ENCODE measurements around the gene RABGAP1L. TPM values are rescaled to one million over a fixed set of nuclear protein-coding genes. Genes with fewer than 3 reads are reported as not detected.
A peak's percentile ranks its signal among the peaks of the same experiment; 100 is the strongest.

Gene RABGAP1L
- total and polyA plus RNA-seq, 5 experiments from 2014 or later: 36.8 to 93.6 (median 59.8) TPM

GRCh38 chr1:174964261-174964971, 805.1 kb downstream of the RABGAP1L start:
- H3K4me1 Mint-ChIP-seq: peaks cover 28 to 67% (median 56%) of the 10 kb centered on the region in 4 donors
- POLR2A ChIA-PET: interaction anchor here (0.7 to 11.2 kb wide), 12 partner anchors 10 to 165 kb away, joined by 3 to 204 read pairs (median 5); partner anchors contain the start of genes CACYBP and MRPS14
- peak overlapping the region; percentile 48 to 90 (median 79) for H3K4me3 Mint-ChIP-seq
- DNase-seq: peak in 5 of 10 donors; percentile 15 to 68 (median 46)
- peak; percentile 54 to 59 for ATAC-seq
- H3K9me3 Mint-ChIP-seq: no peaks in the 10 kb centered on the region
- H3K27me3 Mint-ChIP-seq: no peaks in the 10 kb centered on the region
- H3K27ac Mint-ChIP-seq: peak overlapping the region; percentile 85 to 98 (median 94)
- peaks cover 0 to 2% (median 0%) of the 10 kb centered on the region in 3 donors for H3K36me3 Mint-ChIP-seq

GRCh38 chr1:174964972-174965361, 805.6 kb downstream of the RABGAP1L start:
- Mint-ChIP-seq H3K9me3 (no peaks in the 10 kb centered on the region), H3K4me3 (peak overlapping the region; percentile 48 to 90 (median 79)), H3K4me1 (peaks cover 31 to 73% (median 61%) of the 10 kb centered on the region in 4 donors), H3K36me3 (peaks cover 0 to 4% (median 0%) of the 10 kb centered on the region in 3 donors), H3K27me3 (no peaks in the 10 kb centered on the region), H3K27ac (peak overlapping the region; percentile 85 to 98 (median 94))
- DNase-seq (peak in 6 of 10 donors; percentile 6 to 59 (median 41)), ATAC-seq (peak; percentile 33 to 48)
- POLR2A ChIA-PET: interaction anchor here (1.1 to 11.2 kb wide), 13 partner anchors 10 to 165 kb away, joined by 3 to 204 read pairs (median 6); partner anchors contain the start of genes CACYBP and MRPS14

DNA sequence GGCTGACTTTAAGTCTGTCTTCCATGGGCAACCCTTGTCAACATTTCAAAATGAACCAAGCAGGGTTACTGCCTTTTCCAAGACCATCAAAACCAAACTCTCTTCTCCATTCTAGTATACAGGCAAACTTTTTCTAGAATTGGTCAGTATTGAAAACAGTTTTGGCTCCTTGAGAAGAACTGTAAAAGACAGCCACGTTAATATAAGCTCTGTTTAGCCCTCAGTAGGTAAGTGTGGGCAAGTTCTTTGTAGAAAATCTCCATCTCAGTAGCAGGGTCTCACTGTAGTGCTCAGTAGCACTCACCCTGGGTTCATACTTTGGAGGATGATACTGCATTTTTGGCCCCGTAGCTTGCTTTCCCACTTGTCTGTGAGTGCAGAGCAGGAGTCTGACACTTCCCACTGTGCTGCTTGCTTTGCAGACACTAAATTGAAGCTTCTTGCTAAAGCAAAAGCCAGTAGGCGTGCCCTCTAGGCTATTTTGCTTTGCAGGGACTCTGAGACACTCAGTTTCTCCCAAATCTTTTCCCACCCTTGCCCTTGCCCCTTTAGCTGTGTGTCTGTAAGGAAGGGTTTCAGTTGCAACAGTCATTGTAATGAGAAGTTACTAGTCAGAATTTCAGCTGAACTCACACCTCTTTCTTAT, 806.2 kb downstream of the RABGAP1L start:
- H3K27ac Mint-ChIP-seq: peak overlapping the region; percentile 85 to 98 (median 94)
- H3K9me3 Mint-ChIP-seq: no peaks in the 10 kb centered on the region

GRCh38 chr1:174966008-174966572, 806.8 kb downstream of the RABGAP1L start:
- ATAC-seq: no peak
- no peak for DNase-seq
- Mint-ChIP-seq H3K27ac (peak overlapping the region; percentile 85 to 98 (median 94)), H3K27me3 (no peaks in the 10 kb centered on the region), H3K36me3 (peaks cover 0 to 2% (median 0%) of the 10 kb centered on the region in 3 donors), H3K4me1 (peaks cover 32 to 73% (median 67%) of the 10 kb centered on the region in 4 donors), H3K9me3 (no peaks in the 10 kb centered on the region), H3K4me3 (peak overlapping the region in 9 of 10 donors; percentile 55 to 90 (median 83))
- POLR2A ChIA-PET: interaction anchor here (0.6 to 11.2 kb wide), 16 partner anchors 9 to 166 kb away, joined by 3 to 204 read pairs (median 5); partner anchors contain the start of genes CACYBP and MRPS14

More for the DNA sequence above, 806.2 kb downstream of the RABGAP1L start:
- POLR2A ChIA-PET: interaction anchor here (0.6 to 11.2 kb wide), 16 partner anchors 10 to 166 kb away, joined by 3 to 204 read pairs (median 5); partner anchors contain the start of genes CACYBP and MRPS14
- Mint-ChIP-seq H3K27me3 (no peaks in the 10 kb centered on the region), H3K36me3 (peaks cover 0 to 2% (median 0%) of the 10 kb centered on the region in 3 donors), H3K4me1 (peaks cover 32 to 73% (median 67%) of the 10 kb centered on the region in 4 donors), H3K4me3 (peak overlapping the region; percentile 48 to 90 (median 79))
- ATAC-seq: peak in 1 of 2 donors; percentile 2
- peak in 3 of 10 donors; percentile 21 to 62 (median 30) for DNase-seq

GRCh38 chr1:174967845-174968705, 808.8 kb downstream of the RABGAP1L start:
- Mint-ChIP-seq H3K4me1 (peaks cover 35 to 88% (median 80%) of the 10 kb centered on the region in 4 donors), H3K36me3 (peaks cover 0 to 11% (median 3%) of the 10 kb centered on the region in 3 donors), H3K9me3 (no peaks in the 10 kb centered on the region), H3K4me3 (peak overlapping the region; percentile 57 to 79 (median 69)), H3K27ac (peak overlapping the region; percentile 90 to 98 (median 95)), H3K27me3 (no peaks in the 10 kb centered on the region)
- POLR2A ChIA-PET: interaction anchor here (0.5 to 11.2 kb wide), 15 partner anchors 11 to 168 kb away, joined by 3 to 204 read pairs (median 6); partner anchors contain the start of genes CACYBP and MRPS14
- DNase-seq: peak in 3 of 10 donors; percentile 47 to 53 (median 51)
- ATAC-seq: peak; percentile 10 to 16

- DNase-seq: peak in 8 of 10 donors; percentile 32 to 89 (median 66)
- POLR2A ChIA-PET: interaction anchor here (0.5 to 11.2 kb wide), 13 partner anchors 10 to 169 kb away, joined by 3 to 204 read pairs (median 5); partner anchors contain the start of genes CACYBP and MRPS14
Measured at GRCh38 chr1:174968750-174969244, 809.5 kb downstream of the RABGAP1L start.

GRCh38 chr1:174969977-174970376, 810.7 kb downstream of the RABGAP1L start:
- ATAC-seq (no peak), DNase-seq (peak in 1 of 10 donors; percentile 32)
- Mint-ChIP-seq H3K36me3 (peaks cover 0 to 21% (median 13%) of the 10 kb centered on the region in 3 donors), H3K27ac (peak overlapping the region; percentile 90 to 98 (median 95)), H3K4me1 (peaks cover 31 to 70% (median 67%) of the 10 kb centered on the region in 4 donors), H3K4me3 (peak overlapping the region in 9 of 10 donors; percentile 57 to 79 (median 73)), H3K27me3 (no peaks in the 10 kb centered on the region), H3K9me3 (no peaks in the 10 kb centered on the region)
- POLR2A ChIA-PET: interaction anchor here (0.8 to 11.2 kb wide), 5 partner anchors 9 to 53 kb away, joined by 3 to 204 read pairs (median 4); partner anchors contain the start of genes CACYBP and MRPS14

More at GRCh38 chr1:174968750-174969244, 809.5 kb downstream of the RABGAP1L start:
- Mint-ChIP-seq H3K9me3 (no peaks in the 10 kb centered on the region), H3K27me3 (no peaks in the 10 kb centered on the region), H3K4me1 (peaks cover 35 to 81% (median 74%) of the 10 kb centered on the region in 4 donors), H3K36me3 (peaks cover 0 to 13% (median 5%) of the 10 kb centered on the region in 3 donors), H3K27ac (peak overlapping the region; percentile 90 to 98 (median 95)), H3K4me3 (peak overlapping the region; percentile 57 to 79 (median 69))
- peak; percentile 65 to 73 for ATAC-seq

- H3K9me3 Mint-ChIP-seq: no peaks in the 10 kb centered on the region
- ATAC-seq (no peak), DNase-seq (no peak)
- peaks cover 8 to 30% (median 28%) of the 10 kb centered on the region in 3 donors for H3K36me3 Mint-ChIP-seq
- H3K4me1 Mint-ChIP-seq: peaks cover 28 to 63% (median 58%) of the 10 kb centered on the region in 4 donors
- POLR2A ChIA-PET: interaction anchor here (0.7 to 11.2 kb wide), 4 partner anchors 11 to 88 kb away, joined by 3 to 204 read pairs (median 4); partner anchors contain the start of gene CACYBP
- H3K27me3 Mint-ChIP-seq: no peaks in the 10 kb centered on the region
- peak overlapping the region in 8 of 10 donors; percentile 38 to 73 (median 54) for H3K4me3 Mint-ChIP-seq
- H3K27ac Mint-ChIP-seq: peak overlapping the region; percentile 25 to 78 (median 64)
Measured at GRCh38 chr1:174971466-174971865, 812.1 kb downstream of the RABGAP1L start.

DNA sequence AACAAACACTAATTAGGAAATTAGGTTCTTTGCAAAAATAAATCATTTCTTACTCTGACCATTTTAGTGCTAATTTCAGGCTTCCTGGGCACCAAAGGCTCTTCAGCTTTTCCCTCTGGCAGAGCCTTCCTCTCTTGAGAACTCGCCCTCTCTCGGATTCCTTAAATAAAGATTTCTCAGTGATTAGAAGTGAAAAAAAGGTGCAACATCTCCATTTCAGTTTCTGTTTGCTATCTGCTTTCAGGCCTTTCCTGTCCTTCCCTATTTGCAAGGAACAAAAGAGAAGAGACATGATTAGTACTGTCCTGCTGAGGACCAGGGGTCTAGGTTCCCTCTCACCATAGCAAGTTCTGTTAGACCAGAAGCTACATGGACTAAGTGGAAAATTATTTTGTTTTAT, 812.6 kb downstream of the RABGAP1L start:
- Mint-ChIP-seq H3K9me3 (no peaks in the 10 kb centered on the region), H3K27ac (peak overlapping the region in 3 of 10 donors; percentile 20 to 68 (median 60)), H3K4me1 (peaks cover 28 to 64% (median 56%) of the 10 kb centered on the region in 4 donors), H3K36me3 (peaks cover 8 to 34% (median 33%) of the 10 kb centered on the region in 3 donors), H3K4me3 (peak overlapping the region in 3 of 10 donors; percentile 22 to 39 (median 38)), H3K27me3 (no peaks in the 10 kb centered on the region)
- no peak for ATAC-seq
- DNase-seq: no peak
- POLR2A ChIA-PET: interaction anchor here (0.7 to 11.2 kb wide), 2 partner anchors 26 to 89 kb away, joined by 3 to 204 read pairs; partner anchors contain the start of gene CACYBP

GRCh38 chr1:174974711-174975119, 815.4 kb downstream of the RABGAP1L start:
- ATAC-seq: no peak
- Mint-ChIP-seq H3K27ac (peak overlapping the region in 4 of 10 donors; percentile 17 to 65 (median 52)), H3K4me1 (peaks cover 24 to 52% (median 37%) of the 10 kb centered on the region in 4 donors), H3K9me3 (no peaks in the 10 kb centered on the region), H3K27me3 (no peaks in the 10 kb centered on the region), H3K4me3 (no peak overlapping the region), H3K36me3 (peaks cover 8 to 55% (median 44%) of the 10 kb centered on the region in 3 donors)
- POLR2A ChIA-PET: interaction anchor here (1.0 to 2.6 kb wide), 3 partner anchors 9 to 34 kb away, joined by 4 to 9 read pairs (median 4); partner anchors contain the start of gene CACYBP
- no peak for DNase-seq

Data from naive thymus-derived CD8-positive, alpha-beta T cell (primary cell).